SU-DHL-6 (cell line): ENCODE results near the gene RILPL1.
"Not testable (repeated sequence)": the region's sequence is repeated elsewhere in the genome, so short reads cannot be mapped to it uniquely, and the experiment has no call there.

ENCODE experiments used
- H2AFZ ChIP-seq: fragments of 200-600 bp; sonication (generic); 2 replicates; pipeline ENCODE4 v1.6.1; 2014; ENCODE audit warnings: low read depth, mild to moderate bottlenecking, moderate library complexity, mixed read lengths, antibody characterized with exemption, low read length; ENCODE audit not compliant: severe bottlenecking
- H3F3A ChIP-seq: fragments of 200-600 bp; shearing (Covaris generic); 2 replicates; pipeline ENCODE4 v1.6.0; 2016; ENCODE audit warnings: antibody characterized with exemption, mild to moderate bottlenecking; ENCODE audit not compliant: insufficient read depth
- H3K27ac ChIP-seq: fragments of 200-600 bp; sonication (generic); 2 replicates; pipeline ENCODE4 v1.5.1; 2016; ENCODE audit warnings: low read depth, mild to moderate bottlenecking, low read length, moderate library complexity, mixed read lengths
- H3K27me3 ChIP-seq: fragments of 200-600 bp; sonication (generic), shearing (Covaris generic); 2 replicates; pipeline ENCODE4 v1.6.0; 2014; ENCODE audit warnings: mild to moderate bottlenecking, low read length
- H3K36me3 ChIP-seq: fragments of 200-600 bp; sonication (generic); 2 replicates; pipeline ENCODE4 v1.6.1; 2014; ENCODE audit warnings: mild to moderate bottlenecking, low read length, mixed read lengths
- H3K4me2 ChIP-seq: fragments of 300-600, 200-600 bp; shearing (Covaris generic), sonication (generic); 2 replicates; pipeline ENCODE4 v1.6.0; 2014; ENCODE audit warnings: low read length, low read depth, mild to moderate bottlenecking; ENCODE audit not compliant: poor library complexity, severe bottlenecking
- H3K4me3 ChIP-seq: fragments of 200-600 bp; sonication (generic); 2 replicates; pipeline ENCODE4 v1.5.1; 2014; ENCODE audit warnings: antibody characterized with exemption, low read length, mild to moderate bottlenecking, mixed read lengths; ENCODE audit not compliant: insufficient read depth, poor library complexity, severe bottlenecking
- H3K79me2 ChIP-seq: fragments of 200-600 bp; sonication (generic); 2 replicates; pipeline ENCODE4 v1.6.1; 2014; ENCODE audit warnings: mild to moderate bottlenecking, low read length, moderate library complexity; ENCODE audit not compliant: insufficient read depth
- H3K9ac ChIP-seq: fragments of 200-600 bp; sonication (generic); 2 replicates; pipeline ENCODE4 v1.7.0; 2014; ENCODE audit warnings: mild to moderate bottlenecking, low read length
- H3K9me2 ChIP-seq: fragments of 200-600 bp; sonication (generic); replicated peaks from 2 replicates; pipeline ENCODE4 v1.6.1; 2014; ENCODE audit warnings: low read length; ENCODE audit not compliant: insufficient read depth
- H3K9me3 ChIP-seq: fragments of 200-600 bp; sonication (generic); 2 replicates; pipeline ENCODE4 v1.6.1; 2014; ENCODE audit warnings: low read length, mixed read lengths; ENCODE audit not compliant: insufficient read depth
- H4K20me1 ChIP-seq: fragments of 200-600 bp; sonication (generic); 2 replicates; pipeline ENCODE4 v1.6.1; 2014; ENCODE audit warnings: low read depth, mild to moderate bottlenecking, antibody characterized with exemption, low read length, moderate library complexity, mixed read lengths
- EZH2phosphoT487 ChIP-seq: fragments of 200-600 bp; sonication (generic), shearing (Covaris generic); conservative IDR thresholded peaks from 2 replicates; pipeline ENCODE4 v1.6.1; 2018; ENCODE audit warnings: mild to moderate bottlenecking, antibody characterized with exemption, low read length, moderate library complexity, mixed read lengths
- TF ChIP-seq, protein P1 (sequence below): fragments of 200-600 bp; sonication (generic); IDR thresholded peaks from one replicate; pipeline ENCODE4 v1.5.1; 2017; ENCODE audit warnings: antibody characterized with exemption, mild to moderate bottlenecking, low read length, moderate library complexity; ENCODE audit not compliant: insufficient read depth, poor library complexity, severe bottlenecking

The RILPL1 gene

DNA sequence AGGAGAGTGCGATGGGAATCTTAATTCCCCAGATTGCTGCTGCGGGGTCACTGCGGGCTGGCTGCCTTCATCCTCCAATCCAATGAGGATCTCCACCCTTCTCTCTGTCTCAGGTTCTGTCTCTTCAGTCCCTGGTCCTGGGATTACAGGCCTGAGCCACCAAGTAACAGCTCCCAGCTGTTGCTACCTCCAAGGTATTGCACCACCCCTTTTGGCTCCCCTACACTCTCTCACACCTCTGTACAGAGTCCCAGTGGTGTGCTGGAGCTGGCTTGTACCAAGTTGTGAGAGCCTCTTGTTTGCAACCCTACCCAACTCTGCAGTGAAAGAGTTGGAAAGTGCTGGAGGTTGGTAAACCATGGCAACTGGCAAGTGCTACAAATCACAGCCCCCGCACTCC lies 10.0 kb upstream of the RILPL1 start:
- Histone ChIP-seq H3K27ac (no peak overlapping the region), H3K36me3 (no peaks in the 10 kb centered on the region), H3K9me3 (no peaks in the 10 kb centered on the region), H2AFZ (no peak overlapping the region), H3F3A (no peaks in the 10 kb centered on the region), H3K4me2 (no peak overlapping the region), H3K4me3 (no peak overlapping the region), H3K9ac (no peak overlapping the region), H4K20me1 (no peaks in the 10 kb centered on the region), H3K79me2 (no peaks in the 10 kb centered on the region), H3K9me2 (no peaks in the 10 kb centered on the region), H3K27me3 (no peaks in the 10 kb centered on the region)
- no peak for TF ChIP-seq EZH2phosphoT487

DNA sequence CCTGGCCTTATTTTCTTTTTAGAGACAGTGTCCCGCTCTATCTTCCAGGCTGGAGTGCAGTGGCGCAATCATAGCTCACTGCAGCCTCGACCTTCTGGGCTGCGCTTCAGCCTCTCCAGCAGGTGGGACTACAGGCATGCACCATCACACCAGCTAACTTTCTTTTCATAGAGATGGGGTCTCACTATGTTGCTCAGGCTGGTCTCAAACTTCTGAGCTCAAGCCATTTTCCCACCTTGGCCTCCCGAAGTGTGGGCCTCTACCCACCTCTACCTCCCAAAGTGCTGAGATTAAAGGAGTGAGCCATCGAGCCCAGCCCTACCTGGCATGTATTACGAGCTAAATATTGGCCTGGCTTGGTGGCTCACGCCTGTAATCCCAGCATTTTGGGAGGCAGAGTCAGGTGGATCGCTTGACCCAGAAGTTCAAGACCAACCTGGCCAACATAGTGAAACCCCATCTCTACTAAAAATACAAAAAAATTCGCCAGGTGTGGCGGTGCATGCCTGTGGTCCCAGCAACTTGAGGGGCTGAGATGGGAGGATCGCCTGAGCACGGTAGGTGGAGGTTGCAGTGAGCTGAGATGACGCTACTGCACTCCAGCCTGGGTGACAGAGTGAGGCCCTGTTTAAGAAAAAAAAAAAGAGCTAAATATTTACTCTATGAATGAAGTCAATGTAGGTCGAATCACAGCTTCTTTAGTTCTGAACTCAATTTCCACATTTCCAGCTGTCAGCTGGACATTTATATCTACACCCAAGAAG lies 7.6 kb upstream of the RILPL1 start:
- no peaks in the 10 kb centered on the region for H3K9me3 ChIP-seq
- no peaks in the 10 kb centered on the region for H3K79me2 ChIP-seq
- H3K27ac ChIP-seq, result no peak overlapping the region
- no peak overlapping the region for H3K4me2 ChIP-seq
- H3K4me3 ChIP-seq, result no peak overlapping the region
- no peak for TF ChIP-seq EZH2phosphoT487
- TF ChIP-seq, protein P1, sequence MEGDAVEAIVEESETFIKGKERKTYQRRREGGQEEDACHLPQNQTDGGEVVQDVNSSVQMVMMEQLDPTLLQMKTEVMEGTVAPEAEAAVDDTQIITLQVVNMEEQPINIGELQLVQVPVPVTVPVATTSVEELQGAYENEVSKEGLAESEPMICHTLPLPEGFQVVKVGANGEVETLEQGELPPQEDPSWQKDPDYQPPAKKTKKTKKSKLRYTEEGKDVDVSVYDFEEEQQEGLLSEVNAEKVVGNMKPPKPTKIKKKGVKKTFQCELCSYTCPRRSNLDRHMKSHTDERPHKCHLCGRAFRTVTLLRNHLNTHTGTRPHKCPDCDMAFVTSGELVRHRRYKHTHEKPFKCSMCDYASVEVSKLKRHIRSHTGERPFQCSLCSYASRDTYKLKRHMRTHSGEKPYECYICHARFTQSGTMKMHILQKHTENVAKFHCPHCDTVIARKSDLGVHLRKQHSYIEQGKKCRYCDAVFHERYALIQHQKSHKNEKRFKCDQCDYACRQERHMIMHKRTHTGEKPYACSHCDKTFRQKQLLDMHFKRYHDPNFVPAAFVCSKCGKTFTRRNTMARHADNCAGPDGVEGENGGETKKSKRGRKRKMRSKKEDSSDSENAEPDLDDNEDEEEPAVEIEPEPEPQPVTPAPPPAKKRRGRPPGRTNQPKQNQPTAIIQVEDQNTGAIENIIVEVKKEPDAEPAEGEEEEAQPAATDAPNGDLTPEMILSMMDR, result no peak
- no peaks in the 10 kb centered on the region for H3K27me3 ChIP-seq
- no peaks in the 10 kb centered on the region for H4K20me1 ChIP-seq
- H2AFZ ChIP-seq, result no peak overlapping the region
- no peaks in the 10 kb centered on the region for H3F3A ChIP-seq
- H3K36me3 ChIP-seq, result no peaks in the 10 kb centered on the region
- H3K9me2 ChIP-seq, result no peaks in the 10 kb centered on the region
- H3K9ac ChIP-seq, result no peak overlapping the region

DNA sequence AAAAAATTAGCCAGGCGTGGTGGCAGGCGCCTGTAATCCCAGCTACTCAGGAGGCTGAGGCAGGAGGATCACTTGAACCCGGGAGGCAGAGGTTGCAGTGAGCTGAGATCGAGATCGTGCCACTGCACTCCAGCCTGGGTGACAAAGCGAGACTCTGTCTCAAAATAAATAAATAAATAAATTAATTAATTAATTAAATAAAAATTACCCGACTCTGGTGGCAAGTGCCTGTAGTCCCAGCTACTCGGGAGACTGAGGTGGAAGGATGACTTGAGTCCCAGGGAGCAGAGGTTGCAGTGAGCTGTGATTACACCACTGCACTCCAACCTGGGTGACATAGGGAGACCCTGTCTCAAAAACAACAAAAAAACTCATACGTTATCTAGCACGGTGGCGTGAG lies 2.4 kb upstream of the RILPL1 start:
- not testable (repeated sequence) for H3K9me3 ChIP-seq, H3K9me2 ChIP-seq, H3K36me3 ChIP-seq, H4K20me1 ChIP-seq, H3F3A ChIP-seq, H3K4me3 ChIP-seq, H3K79me2 ChIP-seq, H2AFZ ChIP-seq, H3K27ac ChIP-seq, H3K4me2 ChIP-seq, H3K27me3 ChIP-seq, H3K9ac ChIP-seq

DNA sequence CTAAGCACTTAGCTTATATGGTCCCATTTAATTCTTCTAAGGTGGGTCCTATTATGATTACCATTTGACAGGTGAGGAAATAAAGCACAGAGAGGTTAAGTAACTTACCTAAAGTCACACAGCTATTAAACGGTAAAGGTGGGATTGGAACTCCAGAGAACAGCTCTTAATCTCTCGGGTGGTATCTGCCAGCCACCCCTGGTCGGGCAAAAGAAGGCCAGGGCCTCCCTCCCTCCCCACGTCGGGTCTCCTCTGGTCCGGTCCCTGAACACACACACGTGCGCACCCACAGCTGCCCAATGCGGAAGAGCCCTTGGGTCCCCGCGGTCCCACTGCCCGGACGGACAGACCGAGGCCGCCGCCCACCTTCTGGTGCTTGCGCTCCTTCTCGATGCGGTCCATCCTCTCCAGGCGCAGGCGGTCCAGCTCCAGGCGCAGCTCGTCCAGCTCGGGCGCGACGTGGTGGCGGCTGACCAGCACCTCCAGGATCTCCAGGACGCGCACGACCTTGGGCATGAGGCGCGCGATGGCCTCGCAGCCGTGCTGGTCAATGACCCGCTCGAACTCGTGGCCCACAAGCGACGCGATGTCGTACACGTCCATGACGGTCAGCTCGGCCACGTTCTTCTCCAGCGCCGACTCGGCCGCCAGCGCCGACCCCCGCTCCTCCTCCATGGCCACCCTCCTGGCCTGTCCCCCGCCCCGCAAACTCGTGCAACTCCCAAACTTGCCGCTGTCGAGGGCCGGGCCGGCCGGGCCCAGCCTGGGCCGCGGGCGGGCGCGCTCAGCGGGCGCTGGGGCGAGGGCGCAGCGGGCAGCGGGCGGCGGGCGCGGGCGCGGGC lies 490 bp downstream of the RILPL1 start:
- Histone ChIP-seq H3K4me2 (no peak overlapping the region), H3K36me3 (no peaks in the 10 kb centered on the region), H3K9me2 (no peaks in the 10 kb centered on the region), H4K20me1 (no peaks in the 10 kb centered on the region), H3K9me3 (no peaks in the 10 kb centered on the region), H2AFZ (no peak overlapping the region), H3K9ac (no peak overlapping the region), H3K27ac (no peak overlapping the region), H3K79me2 (no peaks in the 10 kb centered on the region), H3K27me3 (no peaks in the 10 kb centered on the region), H3F3A (no peaks in the 10 kb centered on the region), H3K4me3 (no peak overlapping the region)
- TF ChIP-seq, protein P1, result no peak
- TF ChIP-seq EZH2phosphoT487, result no peak
